K562 (cell line): Measurements from ENCODE around the gene MALAT1. TPM values are rescaled to one million over a fixed set of nuclear protein-coding genes. Genes with fewer than 3 reads are reported as not detected.
A peak's percentile ranks its signal among the peaks of the same experiment; 100 is the strongest.

Experiments used
- ATF3 ChIP-seq, 2 experiments: fragments of 450-650 bp in 1 of 2; sonication (generic) in 1 of 2; formaldehyde crosslinking in 1 of 2; IDR thresholded peaks in 1 of 2; conservative IDR thresholded peaks in 1 of 2; 2 replicates each; pipeline versions ENCODE4 v1.6.1 to v1.8.1; 2016 to 2023; ENCODE audit warnings: mild to moderate bottlenecking in 2 of 2, moderate library complexity in 2 of 2, inconsistent platforms in 1 of 2, missing genetic modification reagents in 1 of 2
- BRF2 ChIP-seq: IDR thresholded peaks from 3 replicates; pipeline ENCODE4 v1.6.1; 2011; ENCODE audit warnings: borderline replicate concordance, mild to moderate bottlenecking; ENCODE audit not compliant: insufficient read length, insufficient read depth
- C11orf30 ChIP-seq: fragments of 450-650 bp; IDR thresholded peaks from 2 replicates; pipeline ENCODE4 v1.6.1; 2016; ENCODE audit warnings: low read depth, mild to moderate bottlenecking
- CBFA2T3 ChIP-seq: fragments of 450-650 bp; IDR thresholded peaks from 2 replicates; pipeline ENCODE4 v1.6.1; 2017
- CREM ChIP-seq: IDR thresholded peaks from 2 replicates; pipeline ENCODE4 v1.6.1; 2014; ENCODE audit warnings: antibody characterized with exemption, low read depth
- CSDE1 ChIP-seq, 2 experiments: fragments of 450-650 bp; IDR thresholded peaks; 2 replicates each; pipeline ENCODE4 v1.6.1; 2016; ENCODE audit warnings: mild to moderate bottlenecking in 1 of 2
- ETV1 ChIP-seq: fragments of 450-650 bp; conservative IDR thresholded peaks from 2 replicates; pipeline ENCODE4 v1.6.1; 2016; ENCODE audit warnings: missing genetic modification characterization, control low read depth, low read depth, missing compliant biosample characterization
- FOXK2 ChIP-seq, 2 experiments: fragments of 450-650 bp; IDR thresholded peaks in 1 of 2; conservative IDR thresholded peaks in 1 of 2; 2 replicates each; pipeline ENCODE4 v1.6.1; 2016; ENCODE audit warnings: low read depth in 2 of 2, mild to moderate bottlenecking in 1 of 2
- MAFK ChIP-seq: IDR thresholded peaks from 2 replicates; pipeline ENCODE4 v1.6.1; 2011; ENCODE audit warnings: low read length, improper control_type of control experiment
- MEIS2 ChIP-seq: fragments of 450-650 bp; IDR thresholded peaks from 2 replicates; pipeline ENCODE4 v1.6.1; 2014; ENCODE audit warnings: mild to moderate bottlenecking; ENCODE audit not compliant: partially characterized antibody
- NFIC ChIP-seq: fragments of 450-650 bp; IDR thresholded peaks from 2 replicates; pipeline ENCODE4 v1.6.1; 2017; ENCODE audit warnings: mild to moderate bottlenecking, inconsistent platforms
- ZFP30 ChIP-seq: fragments of 250-450 bp; sonication (Bioruptor Pico); IDR thresholded peaks from 2 replicates; pipeline ENCODE4 v1.8.0; 2022; ENCODE audit warnings: moderate library complexity, mild to moderate bottlenecking, inconsistent platforms, borderline replicate concordance
- ZNF12 ChIP-seq: sonication (generic); formaldehyde crosslinking; IDR thresholded peaks from 2 replicates; pipeline ENCODE4 v1.4.0; 2020; ENCODE audit warnings: mild to moderate bottlenecking, missing genetic modification reagents
- ZNF134 ChIP-seq: fragments of 250-450 bp; sonication (Bioruptor Pico); conservative IDR thresholded peaks from 2 replicates; pipeline ENCODE4 v1.4.0; 2020
- ZNF445 ChIP-seq: fragments of 250-450 bp; sonication (Bioruptor Pico); IDR thresholded peaks from 2 replicates; pipeline ENCODE4 v1.4.0; 2020; ENCODE audit warnings: low read depth, mild to moderate bottlenecking, moderate library complexity
- ZNF609 ChIP-seq: sonication (generic); formaldehyde crosslinking; IDR thresholded peaks from 2 replicates; pipeline ENCODE4 v1.8.1; 2023; ENCODE audit warnings: missing genetic modification reagents, mild to moderate bottlenecking, borderline replicate concordance
- polyA plus RNA-seq, 8 experiments: library from polyadenylated mRNA; depleted of rRNA in 4 of 8; stranded (reverse) in 5 of 8; unstranded in 3 of 8; fragments of >200 nt; fragmentation: Nextera tagmentation in 2 of 8; fragmentation: Illumina TruSeq in 1 of 8; extraction: Ambion mirVana in 2 of 8; extraction: Trizol in 1 of 8; gene quantifications; 2 replicates each; pipeline versions ENCODE4 v1.2.1 to v1.2.3, GENCODE V29; 2011 to 2014; ENCODE audit warnings: inconsistent platforms in 1 of 8, missing spikeins in 1 of 8
- total RNA-seq, 7 experiments: library from RNA; depleted of rRNA in 6 of 7; stranded (reverse); fragments of >200 nt in 6 of 7; fragmentation: Illumina TruSeq in 2 of 7; extraction: Trizol in 2 of 7; gene quantifications; 2 replicates each; pipeline versions ENCODE4 v1.2.1 to v1.2.3, GENCODE V29; 2011 to 2021; ENCODE audit warnings: low replicate concordance in 1 of 7
- TF ChIP-seq, protein P1 (sequence below): sonication (generic); formaldehyde crosslinking; IDR thresholded peaks from 2 replicates; pipeline ENCODE4 v1.8.1; 2023; ENCODE audit warnings: mild to moderate bottlenecking, missing genetic modification reagents
- TF ChIP-seq, protein P2 (sequence below): fragments of 450-650 bp; IDR thresholded peaks from 2 replicates; pipeline ENCODE4 v1.6.1; 2016

The MALAT1 gene
- total and polyA plus RNA-seq, 9 of the 15 experiments (the other 6 are each of a cell fraction or from before 2014, with no cell fraction given) = 363 to 8,715 (median 2,351) TPM

DNA sequence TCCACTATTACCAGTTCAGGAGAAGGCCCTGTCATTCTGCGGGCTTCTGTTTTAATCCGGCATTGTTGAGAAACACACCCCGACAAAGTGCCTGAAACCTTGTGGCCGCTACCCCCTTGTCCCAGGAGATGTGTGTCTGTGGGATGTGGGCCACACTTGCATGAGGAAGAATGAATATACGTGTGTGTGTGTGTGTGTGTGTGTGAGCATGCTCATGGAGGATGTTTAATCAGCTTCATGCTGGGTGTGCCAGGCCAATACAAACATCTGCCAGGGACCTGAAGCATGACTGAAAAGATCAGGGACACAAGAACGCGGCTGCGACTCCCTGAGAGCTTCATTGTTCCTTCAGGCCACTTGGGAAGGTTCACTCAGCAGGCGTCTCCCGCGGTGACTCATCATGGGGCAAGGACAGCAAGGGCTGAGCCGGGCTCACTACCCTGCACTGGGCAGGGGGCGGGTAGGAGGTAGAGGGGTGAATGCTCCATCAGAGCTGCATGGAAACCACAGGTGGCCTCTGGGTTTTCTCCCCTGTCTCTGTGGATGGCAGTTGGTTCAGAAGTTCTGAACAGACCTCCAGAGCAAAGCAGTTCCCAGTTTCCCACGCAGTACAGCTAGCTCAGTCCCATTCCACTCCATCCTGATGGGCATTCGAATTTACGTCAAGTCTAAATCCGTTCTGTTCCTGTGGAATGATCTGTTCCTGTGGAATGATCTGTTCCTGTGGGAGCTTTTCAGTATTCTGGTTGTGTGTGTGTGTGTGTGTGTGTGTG lies 7.0 kb upstream of the MALAT1 start (continued):
- TF ChIP-seq, protein P1, sequence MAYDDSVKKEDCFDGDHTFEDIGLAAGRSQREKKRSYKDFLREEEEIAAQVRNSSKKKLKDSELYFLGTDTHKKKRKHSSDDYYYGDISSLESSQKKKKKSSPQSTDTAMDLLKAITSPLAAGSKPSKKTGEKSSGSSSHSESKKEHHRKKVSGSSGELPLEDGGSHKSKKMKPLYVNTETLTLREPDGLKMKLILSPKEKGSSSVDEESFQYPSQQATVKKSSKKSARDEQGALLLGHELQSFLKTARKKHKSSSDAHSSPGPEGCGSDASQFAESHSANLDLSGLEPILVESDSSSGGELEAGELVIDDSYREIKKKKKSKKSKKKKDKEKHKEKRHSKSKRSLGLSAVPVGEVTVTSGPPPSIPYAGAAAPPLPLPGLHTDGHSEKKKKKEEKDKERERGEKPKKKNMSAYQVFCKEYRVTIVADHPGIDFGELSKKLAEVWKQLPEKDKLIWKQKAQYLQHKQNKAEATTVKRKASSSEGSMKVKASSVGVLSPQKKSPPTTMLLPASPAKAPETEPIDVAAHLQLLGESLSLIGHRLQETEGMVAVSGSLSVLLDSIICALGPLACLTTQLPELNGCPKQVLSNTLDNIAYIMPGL (CRISPR knock-in tag) = no peak
- peak; percentile 96 for TF ChIP-seq ATF3 (IDR thresholded peaks at IDR 0.05)
- TF ChIP-seq ATF3 (CRISPR knock-in tag; conservative IDR thresholded peaks at IDR 0.05) = no peak
- no peak for TF ChIP-seq ZFP30 (CRISPR knock-in tag)
- TF ChIP-seq ZNF12 (CRISPR knock-in tag) = no peak
- no peak for TF ChIP-seq ZNF609 (CRISPR knock-in tag)
- no peak for TF ChIP-seq ETV1
- no peak for TF ChIP-seq ZNF134 (CRISPR knock-in tag)
- TF ChIP-seq, protein P2, sequence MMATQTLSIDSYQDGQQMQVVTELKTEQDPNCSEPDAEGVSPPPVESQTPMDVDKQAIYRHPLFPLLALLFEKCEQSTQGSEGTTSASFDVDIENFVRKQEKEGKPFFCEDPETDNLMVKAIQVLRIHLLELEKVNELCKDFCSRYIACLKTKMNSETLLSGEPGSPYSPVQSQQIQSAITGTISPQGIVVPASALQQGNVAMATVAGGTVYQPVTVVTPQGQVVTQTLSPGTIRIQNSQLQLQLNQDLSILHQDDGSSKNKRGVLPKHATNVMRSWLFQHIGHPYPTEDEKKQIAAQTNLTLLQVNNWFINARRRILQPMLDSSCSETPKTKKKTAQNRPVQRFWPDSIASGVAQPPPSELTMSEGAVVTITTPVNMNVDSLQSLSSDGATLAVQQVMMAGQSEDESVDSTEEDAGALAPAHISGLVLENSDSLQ = peak; percentile 17; the same call in 1 of the 2 replicates
- TF ChIP-seq BRF2 = no peak
- peak; percentile 35 to 45; a peak in 1 of 4 replicates for TF ChIP-seq FOXK2 (conservative IDR thresholded peaks at IDR 0.05 in 1 of 2, IDR thresholded peaks at IDR 0.05 in 1 of 2; ENCODE audit: low read depth in 2 of 2)
- TF ChIP-seq CBFA2T3 = no peak
- TF ChIP-seq NFIC = no peak
- no peak for TF ChIP-seq CSDE1 (IDR thresholded peaks at IDR 0.05)
- peak; percentile 41 for TF ChIP-seq MEIS2
- peak; percentile 25; the same call in 1 of the 2 replicates for TF ChIP-seq CREM
- no peak for TF ChIP-seq ZNF445 (CRISPR knock-in tag)
- TF ChIP-seq C11orf30 = peak; percentile 60
- no peak; the same call in 1 of the 2 replicates for TF ChIP-seq MAFK
